HG02759 (cell line): ENCODE data around the gene NBPF3.
"Not testable (repeated sequence)": the region's sequence is repeated elsewhere in the genome, so short reads cannot be mapped to it uniquely, and the experiment has no call there.

Experiments used
- ATAC-seq: cut with Tn5 transposase; IDR thresholded peaks from one replicate; pipeline ENCODE4 v1.9.1; 2021; ENCODE audit warnings: mild to moderate bottlenecking, moderate library complexity; ENCODE audit not compliant: unreplicated experiment

The NBPF3 gene

GRCh38 chr1:21439721-21440629 is at the start of gene NBPF3:
Gene NBPF3, plus strand, starts transcription at chr1:21440137. Its CDS starts 4,950 bp downstream, at chr1:21445087.
- ATAC-seq, result no peak

- no peak for ATAC-seq
Observed at GRCh38 chr1:21391497-21391896, 48.4 kb upstream of the NBPF3 start.

DNA sequence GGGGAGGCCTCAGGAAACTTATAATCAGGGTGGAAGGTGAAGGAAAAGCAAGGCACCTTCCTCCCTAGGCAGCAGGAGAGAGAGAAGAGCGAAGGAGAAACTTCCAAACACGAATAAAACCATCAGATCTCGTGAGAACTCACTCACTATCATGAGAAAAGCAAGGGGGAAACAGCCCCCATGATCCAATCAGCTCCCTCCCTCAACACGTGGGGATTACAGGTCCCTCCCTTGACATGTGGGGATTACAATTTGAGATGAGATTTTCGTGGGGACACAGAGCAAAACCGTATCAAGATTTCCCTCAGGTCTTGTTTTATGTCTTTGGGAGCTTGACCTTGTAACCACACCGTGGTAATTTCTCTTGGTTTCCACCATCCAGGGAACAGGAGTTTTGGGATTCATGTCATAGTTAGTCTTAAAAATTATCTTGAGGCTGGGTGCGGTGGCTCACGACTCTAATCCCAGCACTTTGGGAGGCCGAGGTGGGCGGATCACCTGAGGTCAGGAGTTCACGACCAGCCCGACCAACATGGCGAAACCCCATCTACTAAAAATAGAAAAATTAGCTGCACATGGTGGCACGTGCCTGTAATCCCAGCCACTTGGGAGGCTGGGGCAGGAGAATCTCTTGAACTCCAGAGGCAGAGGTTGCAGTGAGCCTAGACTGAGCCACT is 47.2 kb upstream of the NBPF3 start:
- ATAC-seq, result no peak

- ATAC-seq, result no peak
Observed at GRCh38 chr1:21396516-21396915, 43.4 kb upstream of the NBPF3 start.

GRCh38 chr1:21397813-21398188 is 42.1 kb upstream of the NBPF3 start:
- ATAC-seq, result no peak

- not testable (repeated sequence) for ATAC-seq
Observed at GRCh38 chr1:21401726-21402346, 38.1 kb upstream of the NBPF3 start.

DNA sequence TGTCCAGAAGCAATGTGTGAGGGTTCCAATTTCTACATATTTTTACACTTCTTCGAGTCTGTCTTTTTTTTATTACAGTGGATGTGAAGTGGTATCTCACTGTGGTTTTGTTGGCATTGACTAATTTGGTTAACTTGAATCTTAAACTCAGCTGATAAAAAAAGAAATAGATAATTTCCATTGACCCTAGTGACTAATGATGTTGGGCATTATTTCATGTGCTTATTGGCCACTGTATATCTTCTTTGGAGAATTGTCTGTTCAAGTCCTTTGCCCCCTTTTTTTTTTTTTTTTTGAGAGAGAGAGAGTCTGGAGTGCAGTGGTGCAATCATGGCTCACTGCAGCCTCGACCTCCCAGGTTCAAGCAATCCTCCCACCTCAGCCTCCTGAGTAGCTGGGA is 33.3 kb upstream of the NBPF3 start:
- ATAC-seq, result no peak

- not testable (repeated sequence) for ATAC-seq
Observed at GRCh38 chr1:21409897-21410296, 30.0 kb upstream of the NBPF3 start.

DNA sequence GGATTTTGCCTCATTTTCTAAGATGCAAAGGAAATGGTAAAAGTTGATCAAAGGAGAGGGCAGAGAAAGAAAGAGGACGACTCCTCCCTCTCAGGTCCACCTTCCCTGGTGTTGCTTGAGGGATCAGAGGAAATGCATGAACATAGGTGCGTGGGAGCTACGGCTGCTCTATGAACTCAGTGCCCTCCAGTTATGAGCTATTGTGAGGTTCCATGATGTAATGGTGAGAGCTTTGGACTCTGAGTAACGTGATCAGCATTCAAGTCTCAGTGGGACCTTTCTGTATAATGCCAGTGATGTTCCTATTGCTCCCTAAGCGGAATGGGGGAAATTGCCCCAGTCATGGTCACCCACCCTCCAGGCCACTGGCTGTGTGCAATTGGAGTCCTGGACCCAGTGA is 25.9 kb upstream of the NBPF3 start:
- ATAC-seq, result no peak

DNA sequence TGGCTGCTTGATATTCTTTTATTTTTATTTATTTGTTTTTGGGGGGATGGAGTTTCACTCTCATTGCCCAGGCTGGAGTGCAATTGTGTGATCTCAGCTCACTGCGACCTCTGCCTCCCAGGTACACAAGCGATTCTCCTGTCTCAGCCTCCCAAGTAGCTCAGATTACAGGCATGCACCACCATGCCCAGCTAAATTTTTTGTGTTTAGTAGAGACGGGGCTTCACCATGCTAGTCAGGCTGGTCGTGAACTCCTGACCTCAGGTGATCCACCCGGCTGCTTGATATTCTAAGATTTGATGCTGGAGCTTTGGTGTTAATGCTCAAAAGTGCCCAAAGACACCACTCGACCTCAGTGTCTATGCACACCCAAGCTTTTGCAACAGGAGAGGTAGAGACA is 19.6 kb upstream of the NBPF3 start:
- ATAC-seq, result not testable (repeated sequence)

DNA sequence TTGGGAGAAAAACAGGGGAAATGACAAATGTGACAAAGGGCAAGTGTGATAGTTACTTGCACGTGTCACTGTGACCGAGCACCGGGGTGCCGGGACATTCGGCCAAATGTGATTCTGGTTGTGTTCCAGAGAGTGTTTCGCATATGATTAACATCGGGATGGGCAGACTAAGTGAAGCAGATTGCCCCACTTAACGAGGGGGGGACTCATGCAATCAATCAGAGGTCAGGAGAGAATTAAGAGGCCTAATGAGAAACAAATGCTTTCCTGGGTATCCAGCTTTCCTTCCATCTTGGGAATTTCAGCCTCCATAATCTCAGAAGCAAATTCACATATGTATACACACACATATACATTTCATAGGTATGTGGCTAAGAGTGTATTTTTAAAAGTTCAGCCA is 18.6 kb upstream of the NBPF3 start:
- ATAC-seq, result not testable (repeated sequence)

GRCh38 chr1:21427798-21428480 is 12.0 kb upstream of the NBPF3 start:
- not testable (repeated sequence) for ATAC-seq

GRCh38 chr1:21428481-21429073 is 11.4 kb upstream of the NBPF3 start:
- not testable (repeated sequence) for ATAC-seq

GRCh38 chr1:21429210-21429609 is 10.7 kb upstream of the NBPF3 start:
- ATAC-seq, result not testable (repeated sequence)

DNA sequence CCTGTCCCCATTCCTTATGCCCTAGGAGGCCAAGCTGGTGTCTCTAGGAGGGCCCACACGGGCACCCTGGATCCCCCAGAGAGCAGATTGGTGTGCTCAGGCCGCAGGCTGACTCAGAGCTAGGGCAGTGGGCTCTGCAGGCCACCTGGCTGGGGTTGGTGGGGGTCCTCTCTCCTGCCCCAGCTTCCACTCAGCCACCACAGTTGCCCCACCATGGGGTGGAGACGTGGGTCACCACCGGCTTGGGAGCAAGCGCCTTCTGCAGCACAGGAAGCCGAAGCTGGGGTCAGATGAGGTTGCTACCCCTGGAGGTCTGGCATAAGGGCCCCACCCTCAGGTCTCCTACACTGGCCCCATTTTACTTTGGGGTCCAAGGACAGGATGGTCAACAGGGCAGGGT is 9.1 kb upstream of the NBPF3 start:
- ATAC-seq, result not testable (repeated sequence)

GRCh38 chr1:21434394-21434793 is 5.5 kb upstream of the NBPF3 start:
- no peak for ATAC-seq

DNA sequence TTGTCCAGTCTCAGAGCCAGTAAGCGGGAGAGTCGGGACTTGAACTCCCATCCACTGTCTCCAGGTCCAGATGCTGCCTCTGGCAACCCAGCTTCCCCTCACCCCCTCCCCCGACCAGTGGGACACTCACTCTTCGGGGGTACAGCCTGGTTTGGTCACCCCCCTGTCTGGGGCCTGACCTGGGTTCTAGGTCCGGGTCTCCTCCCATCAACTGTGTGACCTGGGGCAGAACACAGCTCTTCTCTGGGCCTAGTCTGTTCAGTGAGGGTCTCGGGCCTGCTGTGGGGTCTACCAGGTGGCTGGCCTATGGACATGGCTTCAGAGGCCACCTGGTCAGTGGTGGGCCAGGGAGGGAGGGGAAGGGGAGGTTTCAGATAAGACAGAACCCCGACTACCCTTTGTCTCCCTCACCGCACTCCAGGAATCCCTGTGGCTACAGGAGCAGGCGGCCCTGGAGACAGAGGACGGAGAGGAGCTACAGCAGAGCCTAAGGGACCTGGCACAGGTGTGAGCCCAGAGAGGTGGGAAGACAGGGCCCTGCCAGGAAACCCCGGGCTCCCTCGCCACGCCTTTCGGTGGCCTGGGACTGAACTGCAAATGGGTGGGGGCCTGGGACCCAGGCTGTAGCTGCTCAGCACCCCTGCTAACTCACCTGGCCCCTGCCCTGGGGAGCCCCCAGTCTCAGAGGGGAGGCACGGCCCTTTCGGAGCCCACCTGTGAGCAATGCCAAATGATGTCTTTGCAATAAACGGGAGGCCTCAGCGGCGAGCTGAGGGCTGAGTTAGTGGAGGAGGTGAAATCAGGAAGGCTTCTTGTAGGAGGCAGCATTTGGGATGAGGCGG is 4.1 kb upstream of the NBPF3 start:
- ATAC-seq, result no peak

DNA sequence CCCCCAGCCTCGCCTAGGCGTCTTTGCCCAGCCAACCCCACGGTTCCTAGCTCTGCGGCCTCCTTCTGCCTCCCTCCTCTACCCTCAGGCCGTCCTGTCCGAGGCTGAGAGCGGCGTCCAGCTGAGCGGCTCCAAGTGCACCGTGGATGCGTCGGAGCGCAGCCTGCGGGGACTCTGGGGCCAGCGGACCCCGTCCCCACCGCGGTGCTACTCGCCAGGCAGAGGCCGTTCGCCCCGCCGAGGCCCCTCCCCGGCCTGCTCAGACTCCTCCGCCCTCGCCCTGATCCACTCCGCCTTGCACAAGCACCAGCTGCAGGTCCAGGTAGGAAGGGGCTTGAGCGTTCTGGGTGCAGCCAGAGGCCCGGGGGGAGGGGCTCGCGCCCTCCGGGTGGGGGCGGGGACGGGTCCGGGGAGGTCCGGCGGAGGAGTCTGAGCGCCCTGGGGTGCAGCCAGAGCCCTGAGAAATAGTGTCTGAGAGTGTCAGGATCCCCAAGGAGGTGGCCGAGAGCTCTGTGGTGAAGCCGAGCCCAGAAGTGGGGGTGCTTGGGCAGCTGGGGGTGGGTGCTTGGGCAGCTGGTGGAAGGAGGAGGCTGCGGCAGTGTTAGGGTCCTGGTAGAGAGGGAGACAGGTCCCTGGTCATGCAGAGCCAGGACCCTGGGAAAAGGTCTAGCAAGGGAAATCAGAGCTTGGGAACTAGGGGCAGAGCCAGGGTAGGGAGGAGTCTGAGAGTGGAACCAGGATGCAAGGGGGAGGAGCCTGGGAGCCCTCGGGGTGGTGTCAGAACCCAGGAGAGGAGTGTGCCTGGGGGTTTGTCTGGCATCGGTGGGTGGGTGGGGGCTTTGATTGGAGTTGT is 3.2 kb upstream of the NBPF3 start:
- ATAC-seq, result no peak

- ATAC-seq, result no peak
Observed at GRCh38 chr1:21437341-21437640, 2.6 kb upstream of the NBPF3 start.
